CD4-positive, alpha-beta T cell treated with Interleukin-17A for 1 hour (primary cell): Measurements from ENCODE around the gene ZFPM1.

Source experiments
- DNase-seq: peaks from one replicate; pipeline ENCODE4 v3.0.0-alpha.2; 2020

The ZFPM1 gene

GRCh38 chr16:88467541-88467944, 14.5 kb downstream of the ZFPM1 start:
- DNase-seq: no peak

DNA sequence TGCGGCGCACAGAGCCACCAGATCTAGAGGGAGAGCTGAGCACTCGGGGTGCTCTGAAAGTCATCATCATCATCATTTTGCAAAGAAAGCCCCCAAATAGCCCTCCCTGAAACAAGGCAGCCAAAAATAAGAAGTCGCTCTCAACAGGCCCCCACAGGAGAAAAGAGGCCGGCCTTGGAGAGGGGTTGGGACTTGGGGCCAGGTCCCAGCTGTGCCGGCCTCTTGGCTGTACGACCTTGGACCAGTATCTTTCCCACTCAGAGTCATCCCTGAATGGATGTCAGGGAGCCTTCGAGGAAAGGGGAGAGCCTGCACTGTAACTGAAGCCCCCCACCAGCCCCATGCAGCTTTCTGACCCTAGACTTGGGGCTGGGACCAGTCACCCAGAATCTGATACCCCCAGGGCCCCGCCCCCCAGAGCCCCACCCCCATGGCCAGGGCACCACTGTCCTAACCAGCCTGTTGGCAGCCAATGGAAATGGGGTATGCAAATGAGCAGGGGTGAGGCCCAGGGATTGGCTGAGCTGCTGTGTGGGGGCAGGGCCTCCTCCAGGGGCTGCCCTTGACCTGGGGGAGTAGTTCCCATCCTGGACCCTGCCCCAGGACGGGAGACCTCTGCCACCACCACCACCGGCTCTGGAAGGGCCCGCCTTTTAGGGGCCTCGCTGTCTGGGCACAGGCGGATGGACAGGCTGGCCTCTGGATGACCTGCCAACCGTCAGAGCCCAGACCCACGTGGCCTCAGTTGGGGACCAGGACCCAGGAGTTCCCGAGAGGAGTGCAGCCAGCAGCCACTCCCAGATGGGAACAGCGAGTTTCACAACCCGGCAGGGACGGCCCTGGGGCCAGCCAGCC, 15.4 kb downstream of the ZFPM1 start:
- DNase-seq: peak; percentile 51

DNA sequence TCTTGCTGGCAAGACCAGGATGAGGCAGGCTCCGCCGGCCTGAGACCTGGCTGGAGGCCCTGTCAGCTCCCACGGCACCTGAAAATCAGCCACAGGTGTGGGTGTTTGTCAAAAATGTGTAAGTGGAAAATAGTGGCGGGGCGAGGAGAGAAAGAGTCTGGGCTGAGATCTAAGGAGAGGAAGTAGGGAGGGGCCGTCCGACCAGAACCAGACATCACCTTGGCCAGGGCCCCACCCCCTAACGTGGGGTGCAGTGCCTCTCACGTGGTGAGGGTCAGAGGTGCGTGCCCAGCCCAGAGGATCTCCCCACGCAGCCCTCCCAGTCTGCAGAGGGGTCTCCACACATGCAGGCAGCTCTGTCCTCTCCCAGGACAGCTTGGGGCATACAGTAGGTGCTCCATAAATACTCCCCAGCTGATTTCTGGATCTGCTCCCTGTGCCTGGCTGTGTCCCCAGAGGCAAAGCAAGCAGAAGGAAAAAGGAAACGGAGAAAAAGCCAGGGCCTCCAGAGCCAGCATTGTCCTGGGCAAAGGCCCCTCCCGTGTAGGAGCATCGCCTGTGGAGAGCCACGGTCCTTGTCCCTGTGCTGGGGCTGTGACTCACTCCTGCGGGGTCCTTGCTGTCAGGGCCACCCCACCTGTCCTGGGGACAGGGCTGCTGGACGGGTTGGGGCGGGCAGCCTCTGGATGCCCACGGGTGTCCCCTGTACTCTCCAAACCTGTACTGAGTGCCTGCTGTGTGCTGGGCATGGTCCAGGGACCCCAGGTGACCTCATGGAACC, 16.7 kb downstream of the ZFPM1 start:
- DNase-seq: peak; percentile 75

DNA sequence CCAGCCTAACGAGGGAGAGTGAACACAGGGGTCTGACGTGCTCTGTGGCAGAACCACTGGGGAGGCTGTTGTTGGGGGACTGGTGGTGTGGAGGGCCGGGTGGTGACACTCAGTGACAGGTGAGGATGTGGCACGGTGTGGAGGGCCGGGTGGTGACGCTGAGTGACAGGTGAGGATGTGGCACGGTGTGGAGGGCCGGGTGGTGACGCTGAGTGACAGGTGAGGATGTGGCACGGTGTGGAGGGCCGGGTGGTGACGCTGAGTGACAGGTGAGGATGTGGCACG, 17.3 kb downstream of the ZFPM1 start:
- DNase-seq: peak; percentile 66

GRCh38 chr16:88470696-88471095, 17.6 kb downstream of the ZFPM1 start:
- peak; percentile 64 for DNase-seq

- DNase-seq: no peak
Observed at GRCh38 chr16:88471115-88471514, 18.0 kb downstream of the ZFPM1 start.

DNA sequence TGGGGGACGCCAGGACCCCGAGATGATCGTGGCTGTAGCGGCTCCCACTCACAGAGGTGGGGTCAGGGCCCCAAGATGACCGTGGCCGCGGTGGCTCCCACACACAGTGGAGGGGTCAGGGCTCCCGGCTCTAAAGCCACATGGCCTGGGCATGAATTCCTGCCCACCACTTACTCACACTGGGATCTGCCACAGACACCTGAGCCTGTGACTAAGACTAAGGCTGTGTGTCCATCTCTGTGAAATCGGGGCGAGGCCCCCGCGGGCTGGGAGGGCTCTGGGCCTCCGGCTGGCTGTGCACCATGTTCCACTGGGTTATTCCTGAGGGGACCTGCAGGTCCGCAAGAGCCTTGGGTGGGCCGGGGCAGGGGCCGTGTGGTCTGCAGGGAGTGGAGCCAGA, 18.5 kb downstream of the ZFPM1 start:
- no peak for DNase-seq

- no peak for DNase-seq
Observed at GRCh38 chr16:88472069-88472468, 19.0 kb downstream of the ZFPM1 start.

GRCh38 chr16:88472637-88473205, 19.6 kb downstream of the ZFPM1 start:
- DNase-seq: no peak

GRCh38 chr16:88473666-88474534, 20.8 kb downstream of the ZFPM1 start:
- no peak for DNase-seq

GRCh38 chr16:88475037-88475436, 22.0 kb downstream of the ZFPM1 start:
- DNase-seq: no peak

GRCh38 chr16:88476203-88476602, 23.1 kb downstream of the ZFPM1 start:
- no peak for DNase-seq

GRCh38 chr16:88476817-88477397, 23.8 kb downstream of the ZFPM1 start:
- no peak for DNase-seq

DNA sequence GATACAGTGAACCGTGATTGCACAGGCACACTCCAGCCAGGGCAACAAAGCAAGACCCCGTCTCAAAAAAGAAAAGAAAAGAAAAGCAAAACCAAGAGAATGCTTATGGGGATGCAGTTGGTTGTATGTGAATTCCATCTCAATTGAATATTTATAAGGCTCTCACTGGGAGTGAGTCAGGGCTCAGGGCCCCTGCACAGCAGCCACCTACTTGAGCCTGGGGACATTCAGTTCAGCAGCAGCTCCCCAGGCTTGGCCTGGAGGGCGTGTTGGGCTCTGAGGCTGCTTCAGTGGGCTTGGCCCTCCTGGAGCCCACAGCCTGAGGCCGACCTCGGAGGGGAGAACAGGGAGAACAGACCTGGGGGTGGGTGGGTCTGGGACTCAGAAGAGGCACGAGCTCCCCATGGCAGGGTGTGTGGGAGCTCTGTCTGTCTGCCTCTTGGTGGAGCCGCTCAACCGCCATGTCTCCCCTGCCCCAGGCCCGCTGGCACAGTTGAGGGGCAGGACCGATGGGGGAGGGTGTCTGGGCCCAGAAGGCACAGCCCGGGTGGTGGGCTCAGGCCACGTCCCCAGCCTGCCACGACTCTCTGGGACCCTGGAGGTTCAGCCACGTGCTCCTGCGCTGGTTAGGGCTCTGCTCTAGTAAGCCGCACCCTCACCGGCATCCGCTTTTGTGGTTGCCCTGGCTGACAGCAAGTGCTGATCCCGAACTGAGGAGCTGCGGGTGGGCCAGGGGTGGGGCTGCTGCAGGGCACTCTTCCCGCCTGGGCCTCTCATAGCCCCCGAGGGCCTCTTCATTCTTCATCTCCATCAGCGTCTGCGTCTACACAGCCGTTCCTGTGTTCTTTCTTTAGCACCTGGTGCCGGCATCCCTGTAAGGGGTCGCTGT, 24.8 kb downstream of the ZFPM1 start:
- peak; percentile 59 for DNase-seq

DNA sequence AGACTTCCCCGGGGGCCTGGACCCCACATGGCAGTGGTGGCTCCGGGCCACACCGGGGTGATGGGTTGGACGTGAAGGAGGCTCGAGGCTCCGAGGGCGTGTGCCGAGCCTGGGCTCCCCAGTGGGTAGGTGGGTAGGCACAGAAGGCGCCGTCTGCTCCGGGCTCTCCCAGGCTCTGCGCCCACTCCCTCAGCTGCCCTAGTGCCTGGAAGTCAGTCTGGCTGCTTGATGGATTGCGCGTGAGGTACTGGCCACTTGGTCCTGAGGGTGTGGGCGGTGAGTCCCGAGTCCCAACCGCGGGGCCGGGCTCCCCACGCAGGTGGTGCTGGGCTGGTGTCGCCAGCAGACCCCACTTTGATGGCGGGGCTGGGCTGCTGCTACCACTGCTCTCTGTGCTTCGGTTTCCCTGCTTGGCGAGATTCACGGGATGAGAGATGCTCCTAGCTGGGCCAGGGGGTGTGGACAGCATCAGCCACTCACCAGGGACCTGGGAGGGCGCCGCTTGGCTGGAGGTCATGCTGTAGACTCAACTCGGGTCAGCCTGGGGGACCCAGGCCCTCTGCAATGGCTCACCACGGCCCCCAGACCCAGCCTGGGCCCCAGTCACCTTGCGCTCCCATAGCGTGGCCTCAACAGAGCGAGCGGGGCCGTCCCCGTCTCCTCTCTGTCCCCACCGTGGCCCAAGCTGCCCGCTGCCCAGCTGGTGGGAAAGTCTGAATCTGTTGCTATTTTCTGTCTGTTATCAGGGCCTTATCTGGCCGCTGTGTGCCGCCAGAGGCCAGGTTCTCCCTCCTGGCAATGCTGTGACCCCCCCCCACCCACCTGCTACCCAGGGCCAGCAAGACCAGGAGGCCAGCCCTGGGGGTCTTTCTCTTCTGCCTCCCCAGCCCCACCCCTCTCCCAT, 26.1 kb downstream of the ZFPM1 start:
- no peak for DNase-seq

- peak; percentile 56 for DNase-seq
Observed at GRCh38 chr16:88479793-88480760, 27.0 kb downstream of the ZFPM1 start.

DNA sequence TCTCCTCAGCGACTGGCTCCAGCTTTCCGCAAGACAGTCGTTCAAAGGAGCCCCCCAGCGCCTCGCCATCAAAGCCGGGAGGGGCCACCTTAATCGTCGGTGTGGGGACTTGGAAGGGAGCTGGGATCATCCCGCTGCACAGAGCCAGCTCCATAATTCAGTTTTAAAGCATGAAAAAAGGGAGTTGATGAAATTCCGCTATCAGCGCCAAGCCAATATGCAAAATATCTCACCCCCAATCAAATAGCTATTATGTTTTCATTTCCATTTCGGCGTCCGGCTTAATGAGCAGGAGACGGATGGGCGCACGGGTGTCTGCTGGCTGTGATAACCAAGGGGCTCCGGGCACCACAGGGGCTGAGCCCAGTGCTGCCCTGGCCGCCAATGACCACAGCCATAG, 27.7 kb downstream of the ZFPM1 start:
- DNase-seq: no peak

DNA sequence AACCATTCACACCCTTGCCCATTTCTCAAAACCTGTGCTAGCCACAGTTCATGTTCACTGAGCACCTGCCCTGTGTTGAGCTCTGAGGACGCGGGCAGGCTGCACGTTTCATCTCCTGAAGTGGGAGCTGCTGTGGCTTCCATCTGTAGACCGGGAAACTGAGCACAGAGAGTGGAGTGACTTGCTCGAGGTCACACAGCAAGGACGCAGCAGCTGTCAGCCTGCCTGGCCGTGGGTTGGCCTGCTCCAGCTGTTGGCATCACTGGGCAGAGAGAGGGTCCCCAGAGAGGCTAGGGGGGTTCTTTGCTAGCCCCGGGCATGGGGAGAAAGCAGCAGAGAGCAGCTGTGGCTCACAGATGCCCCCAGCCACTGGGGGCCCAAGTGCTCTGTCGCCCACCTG, 28.8 kb downstream of the ZFPM1 start:
- DNase-seq: no peak
